GM13976 (cell line): Measurements from ENCODE around the gene SP2.

Experiments used
- DNase-seq: peaks from one replicate; pipeline ENCODE4 v3.0.0; 2012; ENCODE audit warnings: low spot score
- CTCF ChIP-seq: IDR thresholded peaks from 2 replicates; pipeline ENCODE4 v1.5.1; 2012; ENCODE audit warnings: borderline replicate concordance, mild to moderate bottlenecking; ENCODE audit not compliant: insufficient read depth; ENCODE audit errors: extremely low read depth, missing control alignments, control extremely low read depth
- in situ Hi-C: fragments of 300-500 bp; cut with MboI; formaldehyde crosslinking; loops from one replicate; pipeline ENCODE4 v1.12.0; 2022; ENCODE audit warnings: low sequenced_read_pairs, mixed read lengths, inconsistent platforms; ENCODE audit not compliant: unreplicated experiment

SP2 gene

GRCh38 chr17:47961406-47961805 lies 65.4 kb downstream of the SP2 start:
- in situ Hi-C loops = no loop called here
- TF ChIP-seq CTCF = no peak
- no peak for DNase-seq

GRCh38 chr17:47962901-47963300 lies 66.9 kb downstream of the SP2 start:
- no peak for TF ChIP-seq CTCF
- in situ Hi-C loops = no loop called here
- no peak for DNase-seq

- in situ Hi-C loops = no loop called here
- no peak for TF ChIP-seq CTCF
- no peak for DNase-seq
Measured at GRCh38 chr17:47964856-47965255, 68.8 kb downstream of the SP2 start.

GRCh38 chr17:47966079-47966519 lies 70.1 kb downstream of the SP2 start:
- in situ Hi-C loops = no loop called here
- no peak for DNase-seq
- TF ChIP-seq CTCF = no peak

GRCh38 chr17:47967607-47968252 lies 71.7 kb downstream of the SP2 start:
- no peak for TF ChIP-seq CTCF
- DNase-seq = no peak
- in situ Hi-C loops = no loop called here

GRCh38 chr17:47968836-47969235 lies 72.8 kb downstream of the SP2 start:
- no peak for TF ChIP-seq CTCF
- no peak for DNase-seq
- in situ Hi-C loops = no loop called here
